ENCODE results near the gene ANXA1.

DNA sequence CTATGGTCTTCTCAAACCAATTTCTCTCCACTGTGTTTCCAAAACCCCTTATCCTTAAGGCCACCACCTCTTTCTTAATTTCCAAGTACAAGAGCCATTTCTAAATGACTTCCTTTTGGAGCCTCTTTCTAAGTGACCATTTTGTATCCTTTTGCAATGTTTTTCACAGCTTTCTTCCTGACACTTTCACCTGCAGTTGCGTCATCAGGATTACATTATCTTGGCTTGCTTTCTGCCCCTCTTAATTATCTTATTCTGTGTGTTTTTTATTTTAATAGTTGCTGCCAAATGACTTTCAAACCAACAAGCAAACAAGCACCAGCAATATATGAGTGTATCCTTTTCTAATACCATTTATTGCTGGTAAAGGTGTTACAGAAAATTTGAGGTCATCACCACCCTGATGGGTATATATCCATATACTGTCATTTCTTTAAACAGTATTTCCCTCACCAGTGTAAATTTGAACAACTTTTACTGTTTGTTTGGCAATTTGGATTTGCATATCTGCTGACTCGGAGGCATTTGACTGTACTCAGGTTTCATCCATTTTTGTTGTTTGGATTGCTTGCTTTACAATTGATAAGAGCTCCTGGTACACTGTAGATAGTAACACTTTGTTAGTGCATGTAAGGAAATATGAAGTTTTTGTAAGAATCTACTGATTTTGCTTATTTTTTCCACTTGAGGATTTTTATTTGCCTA lies 5.4 kb upstream of the ANXA1 start:
- TF ChIP-seq, protein P1, sequence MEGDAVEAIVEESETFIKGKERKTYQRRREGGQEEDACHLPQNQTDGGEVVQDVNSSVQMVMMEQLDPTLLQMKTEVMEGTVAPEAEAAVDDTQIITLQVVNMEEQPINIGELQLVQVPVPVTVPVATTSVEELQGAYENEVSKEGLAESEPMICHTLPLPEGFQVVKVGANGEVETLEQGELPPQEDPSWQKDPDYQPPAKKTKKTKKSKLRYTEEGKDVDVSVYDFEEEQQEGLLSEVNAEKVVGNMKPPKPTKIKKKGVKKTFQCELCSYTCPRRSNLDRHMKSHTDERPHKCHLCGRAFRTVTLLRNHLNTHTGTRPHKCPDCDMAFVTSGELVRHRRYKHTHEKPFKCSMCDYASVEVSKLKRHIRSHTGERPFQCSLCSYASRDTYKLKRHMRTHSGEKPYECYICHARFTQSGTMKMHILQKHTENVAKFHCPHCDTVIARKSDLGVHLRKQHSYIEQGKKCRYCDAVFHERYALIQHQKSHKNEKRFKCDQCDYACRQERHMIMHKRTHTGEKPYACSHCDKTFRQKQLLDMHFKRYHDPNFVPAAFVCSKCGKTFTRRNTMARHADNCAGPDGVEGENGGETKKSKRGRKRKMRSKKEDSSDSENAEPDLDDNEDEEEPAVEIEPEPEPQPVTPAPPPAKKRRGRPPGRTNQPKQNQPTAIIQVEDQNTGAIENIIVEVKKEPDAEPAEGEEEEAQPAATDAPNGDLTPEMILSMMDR (IDR thresholded peaks at IDR 0.05), result no peak
- TF ChIP-seq POLR2A (IDR thresholded peaks at IDR 0.05), result no peak
